ENCODE results near the gene NEIL3. TPM values are rescaled to one million over a fixed set of nuclear protein-coding genes. Genes with fewer than 3 reads are reported as not detected.
A peak's percentile ranks its signal among the peaks of the same experiment; 100 is the strongest.

Gene NEIL3, protein sequence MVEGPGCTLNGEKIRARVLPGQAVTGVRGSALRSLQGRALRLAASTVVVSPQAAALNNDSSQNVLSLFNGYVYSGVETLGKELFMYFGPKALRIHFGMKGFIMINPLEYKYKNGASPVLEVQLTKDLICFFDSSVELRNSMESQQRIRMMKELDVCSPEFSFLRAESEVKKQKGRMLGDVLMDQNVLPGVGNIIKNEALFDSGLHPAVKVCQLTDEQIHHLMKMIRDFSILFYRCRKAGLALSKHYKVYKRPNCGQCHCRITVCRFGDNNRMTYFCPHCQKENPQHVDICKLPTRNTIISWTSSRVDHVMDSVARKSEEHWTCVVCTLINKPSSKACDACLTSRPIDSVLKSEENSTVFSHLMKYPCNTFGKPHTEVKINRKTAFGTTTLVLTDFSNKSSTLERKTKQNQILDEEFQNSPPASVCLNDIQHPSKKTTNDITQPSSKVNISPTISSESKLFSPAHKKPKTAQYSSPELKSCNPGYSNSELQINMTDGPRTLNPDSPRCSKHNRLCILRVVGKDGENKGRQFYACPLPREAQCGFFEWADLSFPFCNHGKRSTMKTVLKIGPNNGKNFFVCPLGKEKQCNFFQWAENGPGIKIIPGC
- polyA plus RNA-seq (2012; ENCODE audit: insufficient read depth, insufficient read length, low read depth), result 2.3 TPM

DNA sequence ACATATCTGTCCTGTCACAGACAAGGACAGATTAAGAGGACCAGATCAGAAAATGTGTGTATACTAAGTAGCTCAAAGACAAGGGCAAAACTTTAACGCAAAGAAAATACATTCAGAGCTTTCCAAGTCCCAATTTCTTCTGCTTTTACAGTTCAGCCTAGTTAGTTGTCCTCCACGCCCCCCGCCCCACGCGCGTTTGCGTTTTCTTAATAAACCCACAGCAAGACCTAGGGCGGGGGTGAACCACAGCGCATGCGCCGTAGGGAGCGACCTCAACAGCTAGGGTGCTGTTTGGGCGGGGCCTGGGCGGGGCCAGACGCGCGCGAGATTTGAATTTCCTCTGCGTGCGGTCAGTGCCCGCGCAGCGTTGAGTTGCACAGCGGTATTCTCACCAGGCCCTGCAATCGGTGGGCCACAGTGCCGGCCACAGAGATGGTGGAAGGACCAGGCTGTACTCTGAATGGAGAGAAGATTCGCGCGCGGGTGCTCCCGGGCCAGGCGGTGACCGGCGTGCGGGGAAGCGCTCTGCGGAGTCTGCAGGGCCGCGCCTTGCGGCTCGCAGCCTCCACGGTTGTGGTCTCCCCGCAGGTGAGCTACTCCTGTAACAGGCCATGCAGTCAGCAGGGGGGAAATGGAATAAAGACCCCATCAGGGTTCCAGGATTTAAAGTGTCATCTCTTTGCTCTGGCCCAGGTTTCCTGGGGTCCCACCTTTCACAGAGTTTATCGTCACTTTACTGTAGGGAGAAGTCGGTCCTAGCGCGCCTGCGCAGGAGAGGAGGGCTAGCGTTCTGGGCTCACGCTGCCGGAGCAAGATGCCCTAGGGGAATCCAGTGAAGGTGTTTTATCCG, at the start of gene NEIL3:
TSS of gene NEIL3 (plus strand) at position 353 of the 850 bp plus-strand sequence. CDS start at position 433, 80 bp downstream.
- DNase-seq, result peak; percentile 96
- Histone ChIP-seq H3K4me1 (no peaks in the 10 kb centered on the region), H3K36me3 (no peaks in the 10 kb centered on the region), H3K4me3 (ENCODE audit: low read depth, low read length) (peak within 1 kb of the TSS; percentile 77), H3K9me3 (no peaks in the 10 kb centered on the region), H3K27me3 (no peaks in the 10 kb centered on the region)
- TF ChIP-seq, protein P1, sequence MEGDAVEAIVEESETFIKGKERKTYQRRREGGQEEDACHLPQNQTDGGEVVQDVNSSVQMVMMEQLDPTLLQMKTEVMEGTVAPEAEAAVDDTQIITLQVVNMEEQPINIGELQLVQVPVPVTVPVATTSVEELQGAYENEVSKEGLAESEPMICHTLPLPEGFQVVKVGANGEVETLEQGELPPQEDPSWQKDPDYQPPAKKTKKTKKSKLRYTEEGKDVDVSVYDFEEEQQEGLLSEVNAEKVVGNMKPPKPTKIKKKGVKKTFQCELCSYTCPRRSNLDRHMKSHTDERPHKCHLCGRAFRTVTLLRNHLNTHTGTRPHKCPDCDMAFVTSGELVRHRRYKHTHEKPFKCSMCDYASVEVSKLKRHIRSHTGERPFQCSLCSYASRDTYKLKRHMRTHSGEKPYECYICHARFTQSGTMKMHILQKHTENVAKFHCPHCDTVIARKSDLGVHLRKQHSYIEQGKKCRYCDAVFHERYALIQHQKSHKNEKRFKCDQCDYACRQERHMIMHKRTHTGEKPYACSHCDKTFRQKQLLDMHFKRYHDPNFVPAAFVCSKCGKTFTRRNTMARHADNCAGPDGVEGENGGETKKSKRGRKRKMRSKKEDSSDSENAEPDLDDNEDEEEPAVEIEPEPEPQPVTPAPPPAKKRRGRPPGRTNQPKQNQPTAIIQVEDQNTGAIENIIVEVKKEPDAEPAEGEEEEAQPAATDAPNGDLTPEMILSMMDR (IDR thresholded peaks at IDR 0.05; ENCODE audit: low read depth, low read length), result no peak

DNA sequence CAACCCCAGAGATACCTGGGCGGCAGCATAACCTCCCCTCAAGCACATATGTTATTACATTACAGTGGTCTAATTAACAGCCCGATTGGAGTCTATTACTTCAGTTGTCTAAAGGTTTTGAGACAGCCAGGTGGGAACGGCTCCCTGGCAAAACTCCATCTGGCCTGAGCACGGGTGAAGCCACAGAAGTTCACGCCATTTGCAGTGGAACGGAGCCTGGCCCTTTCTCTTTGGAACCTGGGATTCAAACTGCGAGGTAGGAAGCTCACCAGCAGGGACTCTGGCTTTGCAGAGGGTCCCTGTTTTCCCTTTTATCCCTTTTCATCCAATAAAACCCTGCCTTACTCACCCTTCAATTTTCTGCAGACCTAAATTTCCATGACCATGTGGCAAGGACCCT, 45.9 kb upstream of the NEIL3 start:
- Histone ChIP-seq H3K4me3 (ENCODE audit: low read depth, low read length) (no peak overlapping the region), H3K4me1 (peaks cover 27% of the 10 kb centered on the region), H3K36me3 (no peaks in the 10 kb centered on the region), H3K9me3 (no peaks in the 10 kb centered on the region), H3K27me3 (no peaks in the 10 kb centered on the region)
- TF ChIP-seq, protein P1 (IDR thresholded peaks at IDR 0.05; ENCODE audit: low read depth, low read length), result no peak
- no peak for DNase-seq

DNA sequence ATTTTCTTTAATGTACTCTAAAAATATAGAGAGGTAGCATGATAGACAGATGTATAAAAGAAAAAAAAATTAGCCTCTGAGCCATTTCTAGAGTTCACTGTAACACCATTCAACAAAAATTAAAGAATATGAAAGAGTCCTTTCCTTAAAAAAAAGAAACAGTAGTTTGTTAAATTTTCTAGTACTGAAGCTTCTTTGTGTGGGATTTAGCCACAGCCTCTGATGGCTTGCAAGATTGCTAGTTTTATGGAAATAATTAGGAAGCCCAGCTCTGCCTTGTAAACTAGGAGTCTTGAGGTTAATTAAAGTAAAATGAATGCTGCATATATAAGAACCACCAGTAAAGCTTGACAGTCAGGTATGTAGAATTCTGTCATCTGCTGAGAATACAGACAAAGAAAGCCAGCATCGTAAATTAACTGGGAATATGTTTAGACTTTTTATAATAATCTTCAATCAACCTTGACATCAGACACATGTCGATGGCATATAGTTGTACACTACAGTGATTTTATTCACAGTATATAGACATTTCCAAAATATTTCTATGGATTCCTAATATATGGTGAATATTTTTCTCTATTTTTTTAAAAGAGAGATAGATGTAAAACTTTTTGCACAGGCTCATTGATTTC, 44.8 kb upstream of the NEIL3 start:
- no peak overlapping the region for H3K4me3 ChIP-seq (ENCODE audit: low read depth, low read length)
- no peaks in the 10 kb centered on the region for H3K9me3 ChIP-seq
- H3K4me1 ChIP-seq, result peaks cover 27% of the 10 kb centered on the region
- H3K27me3 ChIP-seq, result no peaks in the 10 kb centered on the region
- TF ChIP-seq, protein P1 (IDR thresholded peaks at IDR 0.05; ENCODE audit: low read depth, low read length), result no peak
- H3K36me3 ChIP-seq, result no peaks in the 10 kb centered on the region
- no peak for DNase-seq

DNA sequence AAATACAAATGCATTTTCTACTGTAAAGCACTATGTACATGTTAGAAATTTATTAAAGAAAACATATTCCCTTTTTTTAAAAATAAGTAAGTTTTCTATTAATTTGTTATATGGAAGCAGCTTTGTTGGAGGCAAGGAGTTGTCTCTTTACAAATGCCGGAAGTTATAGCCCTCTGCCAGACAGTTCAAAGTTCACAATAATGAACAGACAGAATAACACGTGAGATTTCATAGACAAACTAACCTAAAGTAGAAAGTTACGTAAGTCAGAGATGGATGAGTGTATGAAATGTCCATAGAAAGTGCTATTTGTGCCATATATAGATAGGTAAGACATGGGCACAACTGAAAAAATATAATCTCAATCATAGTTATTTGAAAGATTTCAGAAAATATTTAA, 43.9 kb upstream of the NEIL3 start:
- Histone ChIP-seq H3K9me3 (no peaks in the 10 kb centered on the region), H3K4me3 (ENCODE audit: low read depth, low read length) (no peak overlapping the region), H3K36me3 (no peaks in the 10 kb centered on the region), H3K4me1 (peaks cover 27% of the 10 kb centered on the region), H3K27me3 (no peaks in the 10 kb centered on the region)
- TF ChIP-seq, protein P1 (IDR thresholded peaks at IDR 0.05; ENCODE audit: low read depth, low read length), result no peak
- no peak for DNase-seq

DNA sequence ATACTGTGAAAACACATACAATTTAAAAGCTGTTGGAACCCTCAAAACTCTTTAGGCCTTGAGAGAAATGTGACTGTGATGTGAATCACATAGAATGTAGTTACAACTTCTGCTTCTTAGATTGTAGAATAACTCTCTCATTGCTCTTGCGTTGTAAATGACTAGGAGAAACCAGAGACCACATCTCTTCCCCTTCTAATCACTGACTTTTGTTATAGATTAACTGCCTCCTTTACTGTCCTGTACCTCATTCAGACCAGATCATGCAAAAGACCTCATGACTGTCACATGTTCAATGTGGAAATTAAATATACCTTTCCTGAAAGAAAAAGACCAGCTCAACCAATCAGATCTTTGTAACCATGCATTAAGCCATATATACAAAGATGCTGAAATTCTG, 43.2 kb upstream of the NEIL3 start:
- DNase-seq, result no peak
- Histone ChIP-seq H3K4me3 (ENCODE audit: low read depth, low read length) (no peak overlapping the region), H3K4me1 (peaks cover 27% of the 10 kb centered on the region), H3K36me3 (no peaks in the 10 kb centered on the region), H3K27me3 (no peaks in the 10 kb centered on the region), H3K9me3 (no peaks in the 10 kb centered on the region)
- TF ChIP-seq, protein P1 (IDR thresholded peaks at IDR 0.05; ENCODE audit: low read depth, low read length), result no peak
